ENCODE results near the gene TMEM158. TPM values are rescaled to one million over a fixed set of nuclear protein-coding genes. Genes with fewer than 3 reads are reported as not detected.
A peak's percentile ranks its signal among the peaks of the same experiment; 100 is the strongest.

The TMEM158 gene
- total RNA-seq, 1 experiment from 2014 or later, result not detected

- H3K79me2 ChIP-seq (ENCODE audit: low read length), result no peaks in the 10 kb centered on the region
- no peaks in the 10 kb centered on the region for H3K9me2 ChIP-seq (replicated peaks; ENCODE audit: insufficient read depth, low read length)
- H3K27me3 ChIP-seq (ENCODE audit: low read length), result no peaks in the 10 kb centered on the region
- H4K20me1 ChIP-seq (ENCODE audit: insufficient read depth, low read depth, low read length), result no peaks in the 10 kb centered on the region
- no peak overlapping the region for H3K4me3 ChIP-seq (ENCODE audit: low read length)
- H3K4me2 ChIP-seq (ENCODE audit: low read depth, low read length, poor library complexity, severe bottlenecking), result no peak overlapping the region
- no peaks in the 10 kb centered on the region for H3K36me3 ChIP-seq (ENCODE audit: insufficient read depth, low read length)
- H2AFZ ChIP-seq (ENCODE audit: low read length), result no peak overlapping the region
- H3K9ac ChIP-seq (ENCODE audit: low read length), result no peak overlapping the region
- no peaks in the 10 kb centered on the region for H3K9me3 ChIP-seq (ENCODE audit: low read length)
- no peak overlapping the region for H3K27ac ChIP-seq (ENCODE audit: low read length)
- DNase-seq, result no peak
- H3K4me1 ChIP-seq (ENCODE audit: low read length), result peaks cover 3% of the 10 kb centered on the region; the same call in 1 of the 2 replicates
These were observed 1.2 kb upstream of the TMEM158 start for GRCh38 chr3:45227071-45227820.

DNA sequence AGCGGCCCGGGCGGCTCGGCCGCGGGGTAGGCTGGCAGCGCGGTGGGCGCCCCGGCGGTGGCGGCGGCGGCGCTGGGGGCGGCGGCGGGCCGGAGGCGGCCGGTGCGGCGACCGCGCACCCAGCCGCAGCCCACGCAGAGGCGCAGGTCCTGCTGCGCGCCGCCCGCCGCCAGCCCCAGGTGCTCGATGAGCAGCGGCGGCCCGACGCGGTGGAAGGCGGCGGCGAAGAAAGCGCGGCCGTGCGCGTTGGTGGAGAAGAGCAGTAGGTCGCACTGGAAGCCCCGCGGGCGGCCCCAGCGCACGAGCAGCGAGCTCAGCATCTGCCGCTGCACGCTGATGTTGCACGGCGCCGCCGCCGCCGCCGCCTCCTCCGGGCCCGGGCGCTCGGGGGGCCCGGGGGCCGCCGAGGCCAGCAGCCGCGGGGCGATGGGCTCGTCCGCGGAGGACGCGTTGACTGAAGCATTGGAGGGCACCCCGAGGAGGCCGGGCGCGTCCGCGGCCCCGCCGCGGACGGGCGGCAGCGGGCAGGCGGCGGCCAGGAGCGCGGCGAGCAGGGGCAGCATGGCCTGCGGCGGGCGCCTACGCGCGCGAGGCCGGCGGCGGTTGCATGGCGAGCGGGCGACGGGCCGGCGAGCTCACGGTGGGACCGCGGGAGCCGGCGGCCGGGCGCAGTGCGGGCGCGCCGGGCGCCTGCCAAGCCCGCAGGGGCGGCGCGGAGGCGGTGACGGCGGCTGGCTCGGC, 452 bp downstream of the TMEM158 start:
- no peak overlapping the region for H3K9ac ChIP-seq (ENCODE audit: low read length)
- no peak overlapping the region for H3K27ac ChIP-seq (ENCODE audit: low read length)
- no peaks in the 10 kb centered on the region for H3K9me2 ChIP-seq (replicated peaks; ENCODE audit: insufficient read depth, low read length)
- peaks cover 3% of the 10 kb centered on the region; the same call in 1 of the 2 replicates for H3K4me1 ChIP-seq (ENCODE audit: low read length)
- no peaks in the 10 kb centered on the region for H3K27me3 ChIP-seq (ENCODE audit: low read length)
- no peaks in the 10 kb centered on the region for H3K36me3 ChIP-seq (ENCODE audit: insufficient read depth, low read length)
- H4K20me1 ChIP-seq (ENCODE audit: insufficient read depth, low read depth, low read length), result no peaks in the 10 kb centered on the region
- H3K4me2 ChIP-seq (ENCODE audit: low read depth, low read length, poor library complexity, severe bottlenecking), result no peak overlapping the region
- no peaks in the 10 kb centered on the region for H3K79me2 ChIP-seq (ENCODE audit: low read length)
- H3K4me3 ChIP-seq (ENCODE audit: low read length), result peak overlapping the region; percentile 41; the same call in 1 of the 2 replicates
- no peak overlapping the region for H2AFZ ChIP-seq (ENCODE audit: low read length)
- DNase-seq, result peak; percentile 54
- no peaks in the 10 kb centered on the region for H3K9me3 ChIP-seq (ENCODE audit: low read length)

- no peaks in the 10 kb centered on the region for H3K79me2 ChIP-seq (ENCODE audit: low read length)
- no peak overlapping the region for H3K27ac ChIP-seq (ENCODE audit: low read length)
- no peak for DNase-seq
- no peaks in the 10 kb centered on the region for H4K20me1 ChIP-seq (ENCODE audit: insufficient read depth, low read depth, low read length)
- peaks cover 3% of the 10 kb centered on the region; the same call in 1 of the 2 replicates for H3K4me1 ChIP-seq (ENCODE audit: low read length)
- no peaks in the 10 kb centered on the region for H3K9me3 ChIP-seq (ENCODE audit: low read length)
- H3K4me3 ChIP-seq (ENCODE audit: low read length), result no peak overlapping the region
- H3K9ac ChIP-seq (ENCODE audit: low read length), result no peak overlapping the region
- H3K9me2 ChIP-seq (replicated peaks; ENCODE audit: insufficient read depth, low read length), result no peaks in the 10 kb centered on the region
- no peak overlapping the region for H3K4me2 ChIP-seq (ENCODE audit: low read depth, low read length, poor library complexity, severe bottlenecking)
- H3K36me3 ChIP-seq (ENCODE audit: insufficient read depth, low read length), result no peaks in the 10 kb centered on the region
- H3K27me3 ChIP-seq (ENCODE audit: low read length), result no peaks in the 10 kb centered on the region
- no peak overlapping the region for H2AFZ ChIP-seq (ENCODE audit: low read length)
These were observed 1.1 kb downstream of the TMEM158 start for GRCh38 chr3:45224824-45225464.

GRCh38 chr3:45223889-45224727, 2.0 kb downstream of the TMEM158 start:
- Histone ChIP-seq H3K4me1 (ENCODE audit: low read length) (peaks cover 3% of the 10 kb centered on the region; the same call in 1 of the 2 replicates), H3K4me2 (ENCODE audit: low read depth, low read length, poor library complexity, severe bottlenecking) (no peak overlapping the region), H3K27me3 (ENCODE audit: low read length) (no peaks in the 10 kb centered on the region), H3K9ac (ENCODE audit: low read length) (no peak overlapping the region), H3K9me3 (ENCODE audit: low read length) (no peaks in the 10 kb centered on the region), H3K4me3 (ENCODE audit: low read length) (no peak overlapping the region), H3K79me2 (ENCODE audit: low read length) (no peaks in the 10 kb centered on the region), H2AFZ (ENCODE audit: low read length) (no peak overlapping the region), H3K36me3 (ENCODE audit: insufficient read depth, low read length) (no peaks in the 10 kb centered on the region), H3K9me2 (replicated peaks; ENCODE audit: insufficient read depth, low read length) (no peaks in the 10 kb centered on the region), H3K27ac (ENCODE audit: low read length) (no peak overlapping the region), H4K20me1 (ENCODE audit: insufficient read depth, low read depth, low read length) (no peaks in the 10 kb centered on the region)
- no peak for DNase-seq

DNA sequence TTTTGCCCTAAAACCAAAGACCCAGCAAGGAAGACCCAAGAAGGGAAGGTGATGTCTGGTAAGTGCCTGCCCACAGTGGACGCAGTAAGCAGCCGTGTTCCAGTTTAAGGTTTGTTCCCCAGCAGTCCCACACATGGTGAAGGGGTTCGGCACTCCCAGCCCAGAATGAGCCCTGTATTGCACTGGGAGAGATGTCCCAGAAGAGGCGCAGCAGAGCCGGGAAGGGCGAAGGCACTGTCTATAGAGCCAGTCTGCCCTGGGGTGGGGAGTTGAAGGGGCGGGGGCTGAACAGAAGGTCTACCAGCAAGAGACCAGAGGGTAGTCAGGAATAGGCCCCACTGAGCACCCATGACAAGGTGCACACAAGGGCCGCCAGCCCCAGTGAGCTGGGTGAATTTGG, 6.4 kb downstream of the TMEM158 start:
- Histone ChIP-seq H2AFZ (ENCODE audit: low read length) (no peak overlapping the region), H3K4me1 (ENCODE audit: low read length) (no peaks in the 10 kb centered on the region), H3K9me3 (ENCODE audit: low read length) (no peaks in the 10 kb centered on the region), H3K79me2 (ENCODE audit: low read length) (no peaks in the 10 kb centered on the region), H3K4me2 (ENCODE audit: low read depth, low read length, poor library complexity, severe bottlenecking) (no peak overlapping the region), H3K27me3 (ENCODE audit: low read length) (no peaks in the 10 kb centered on the region), H3K4me3 (ENCODE audit: low read length) (no peak overlapping the region), H4K20me1 (ENCODE audit: insufficient read depth, low read depth, low read length) (no peaks in the 10 kb centered on the region), H3K9ac (ENCODE audit: low read length) (no peak overlapping the region), H3K27ac (ENCODE audit: low read length) (no peak overlapping the region), H3K9me2 (replicated peaks; ENCODE audit: insufficient read depth, low read length) (no peaks in the 10 kb centered on the region), H3K36me3 (ENCODE audit: insufficient read depth, low read length) (no peaks in the 10 kb centered on the region)
- no peak for DNase-seq

DNA sequence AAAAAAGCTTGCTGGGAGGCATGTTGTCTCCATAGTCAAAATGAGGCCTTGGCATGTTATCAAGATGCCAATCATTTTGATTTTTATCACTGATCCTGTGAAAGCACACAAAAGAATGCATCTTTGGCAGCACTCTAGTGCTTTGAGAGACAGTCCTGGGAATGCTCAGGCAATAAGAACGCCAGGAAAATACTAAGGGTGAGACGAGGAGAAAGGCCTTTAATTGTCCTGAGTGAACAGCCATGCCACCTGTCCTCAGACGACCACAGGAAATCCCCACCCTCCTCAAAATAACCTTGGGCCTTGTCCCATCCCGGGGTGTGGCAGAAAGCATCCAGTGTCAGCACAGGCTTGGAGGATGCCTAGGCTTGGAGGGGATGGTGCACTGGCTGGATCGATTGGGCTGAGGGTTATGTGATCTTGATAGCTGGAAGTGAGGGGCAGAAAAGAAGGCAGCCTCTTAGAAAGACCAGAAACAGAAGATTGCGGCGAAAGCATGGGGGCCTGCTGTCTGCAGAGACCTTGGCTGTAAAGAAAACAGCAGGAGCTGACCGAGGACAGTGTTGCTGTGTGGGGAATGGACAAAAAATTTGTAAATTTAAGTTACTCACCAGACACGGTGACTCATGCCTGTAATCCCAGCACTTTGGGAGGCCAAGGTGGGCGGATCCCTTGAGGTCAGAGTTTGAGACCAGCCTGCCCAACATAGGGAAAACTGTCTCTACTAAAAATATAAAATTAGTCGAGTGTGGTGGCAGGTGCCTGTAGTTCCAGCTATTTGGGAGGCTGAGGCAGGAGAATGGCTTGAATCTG, 7.3 kb downstream of the TMEM158 start:
- no peaks in the 10 kb centered on the region for H3K4me1 ChIP-seq (ENCODE audit: low read length)
- no peaks in the 10 kb centered on the region for H3K79me2 ChIP-seq (ENCODE audit: low read length)
- no peak overlapping the region for H2AFZ ChIP-seq (ENCODE audit: low read length)
- H3K4me2 ChIP-seq (ENCODE audit: low read depth, low read length, poor library complexity, severe bottlenecking), result no peak overlapping the region
- H3K4me3 ChIP-seq (ENCODE audit: low read length), result no peak overlapping the region
- no peak for DNase-seq
- H3K9ac ChIP-seq (ENCODE audit: low read length), result no peak overlapping the region
- H3K27ac ChIP-seq (ENCODE audit: low read length), result no peak overlapping the region
- H3K9me2 ChIP-seq (replicated peaks; ENCODE audit: insufficient read depth, low read length), result no peaks in the 10 kb centered on the region
- H3K27me3 ChIP-seq (ENCODE audit: low read length), result no peaks in the 10 kb centered on the region
- H3K9me3 ChIP-seq (ENCODE audit: low read length), result no peaks in the 10 kb centered on the region
- H4K20me1 ChIP-seq (ENCODE audit: insufficient read depth, low read depth, low read length), result no peaks in the 10 kb centered on the region
- no peaks in the 10 kb centered on the region for H3K36me3 ChIP-seq (ENCODE audit: insufficient read depth, low read length)

DNA sequence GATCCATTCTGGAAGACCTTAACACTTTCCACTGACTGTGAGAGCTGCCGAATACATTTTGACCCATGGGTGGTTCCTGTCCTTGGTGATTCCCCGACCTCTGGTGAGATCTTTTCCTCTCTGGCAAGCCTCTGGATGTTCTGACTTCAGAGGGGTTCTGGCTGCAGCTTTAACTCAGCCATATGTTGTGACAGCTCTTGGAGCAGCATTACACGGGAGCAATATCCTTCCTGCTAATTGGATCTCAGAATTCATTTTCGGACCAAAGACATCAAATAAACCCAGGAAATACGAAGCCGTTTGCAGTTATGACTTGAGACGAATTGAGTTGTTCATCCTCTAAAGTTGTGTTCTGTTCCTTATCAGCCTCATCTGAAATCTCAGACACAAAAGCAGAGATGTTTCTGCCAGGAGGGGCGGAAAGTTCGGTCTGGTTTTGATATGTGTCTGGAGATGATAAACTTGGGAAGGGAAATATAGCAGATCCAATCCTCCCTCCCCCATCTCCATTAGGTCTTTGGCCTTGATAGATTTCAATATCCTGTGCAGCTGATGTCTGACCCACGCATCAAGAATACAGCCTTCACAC, 10.0 kb downstream of the TMEM158 start:
- H3K9ac ChIP-seq (ENCODE audit: low read length), result no peak overlapping the region
- H3K4me3 ChIP-seq (ENCODE audit: low read length), result no peak overlapping the region
- no peaks in the 10 kb centered on the region for H3K36me3 ChIP-seq (ENCODE audit: insufficient read depth, low read length)
- no peaks in the 10 kb centered on the region for H3K9me2 ChIP-seq (replicated peaks; ENCODE audit: insufficient read depth, low read length)
- no peaks in the 10 kb centered on the region for H3K79me2 ChIP-seq (ENCODE audit: low read length)
- no peak overlapping the region for H3K4me2 ChIP-seq (ENCODE audit: low read depth, low read length, poor library complexity, severe bottlenecking)
- no peak overlapping the region for H2AFZ ChIP-seq (ENCODE audit: low read length)
- no peak for DNase-seq
- H3K9me3 ChIP-seq (ENCODE audit: low read length), result no peaks in the 10 kb centered on the region
- H4K20me1 ChIP-seq (ENCODE audit: insufficient read depth, low read depth, low read length), result no peaks in the 10 kb centered on the region
- no peak overlapping the region for H3K27ac ChIP-seq (ENCODE audit: low read length)
- H3K4me1 ChIP-seq (ENCODE audit: low read length), result no peaks in the 10 kb centered on the region
- H3K27me3 ChIP-seq (ENCODE audit: low read length), result no peaks in the 10 kb centered on the region

Measured in Karpas-422 (cell line).